ENCODE measurements around the gene ZNF154.

Gene ZNF154

DNA sequence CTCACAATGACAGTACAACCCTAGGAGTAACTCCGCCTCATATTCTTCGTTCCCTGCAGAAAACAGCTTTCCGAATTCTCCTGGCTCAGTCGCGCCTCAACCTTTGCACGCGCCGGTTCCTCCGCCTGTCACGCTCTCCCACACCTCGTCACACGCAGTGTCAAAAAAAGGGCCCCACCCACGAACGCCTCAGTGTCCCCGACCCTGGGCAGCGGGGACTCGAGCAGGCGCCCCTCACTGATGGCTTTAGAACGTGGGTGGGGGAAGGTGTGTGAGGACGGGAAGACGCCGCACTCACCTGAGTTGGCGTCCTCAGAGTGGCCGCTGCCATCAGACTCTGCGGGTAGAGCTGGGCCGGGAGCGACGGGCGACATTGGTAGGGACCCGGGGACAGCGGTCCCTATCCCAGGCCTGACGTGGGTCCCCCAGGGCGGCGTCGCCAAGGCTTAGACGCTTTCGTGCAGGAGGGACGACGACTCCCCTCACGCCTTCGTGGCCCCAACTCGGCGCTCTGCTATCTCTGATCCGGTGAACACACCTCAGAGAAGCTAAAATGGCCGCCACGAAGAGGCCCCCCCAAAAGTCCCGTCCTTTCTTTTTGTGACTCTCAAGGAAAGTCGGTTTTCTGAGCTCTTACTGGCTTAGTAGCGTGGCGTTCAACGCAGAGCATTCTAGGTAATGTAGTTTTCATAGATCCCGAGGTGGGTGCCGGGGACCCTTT lies at the start of gene ZNF154:
TSS of gene ZNF154 (minus strand) at position 564 of the 721 bp plus-strand sequence. CDS start at position 331, 233 bp downstream.
- FAIRE-seq = no peak
- DNase-seq (ENCODE audit: insufficient read length, low spot score) = no peak
- TF ChIP-seq, protein P1, sequence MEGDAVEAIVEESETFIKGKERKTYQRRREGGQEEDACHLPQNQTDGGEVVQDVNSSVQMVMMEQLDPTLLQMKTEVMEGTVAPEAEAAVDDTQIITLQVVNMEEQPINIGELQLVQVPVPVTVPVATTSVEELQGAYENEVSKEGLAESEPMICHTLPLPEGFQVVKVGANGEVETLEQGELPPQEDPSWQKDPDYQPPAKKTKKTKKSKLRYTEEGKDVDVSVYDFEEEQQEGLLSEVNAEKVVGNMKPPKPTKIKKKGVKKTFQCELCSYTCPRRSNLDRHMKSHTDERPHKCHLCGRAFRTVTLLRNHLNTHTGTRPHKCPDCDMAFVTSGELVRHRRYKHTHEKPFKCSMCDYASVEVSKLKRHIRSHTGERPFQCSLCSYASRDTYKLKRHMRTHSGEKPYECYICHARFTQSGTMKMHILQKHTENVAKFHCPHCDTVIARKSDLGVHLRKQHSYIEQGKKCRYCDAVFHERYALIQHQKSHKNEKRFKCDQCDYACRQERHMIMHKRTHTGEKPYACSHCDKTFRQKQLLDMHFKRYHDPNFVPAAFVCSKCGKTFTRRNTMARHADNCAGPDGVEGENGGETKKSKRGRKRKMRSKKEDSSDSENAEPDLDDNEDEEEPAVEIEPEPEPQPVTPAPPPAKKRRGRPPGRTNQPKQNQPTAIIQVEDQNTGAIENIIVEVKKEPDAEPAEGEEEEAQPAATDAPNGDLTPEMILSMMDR (IDR thresholded peaks at IDR 0.05; ENCODE audit: insufficient read depth, missing control alignments) = no peak

- TF ChIP-seq, protein P1 (IDR thresholded peaks at IDR 0.05; ENCODE audit: insufficient read depth, missing control alignments) = no peak
- DNase-seq (ENCODE audit: insufficient read length, low spot score) (no peak), FAIRE-seq (no peak)
Measured at GRCh38 chr19:57757941-57758340, 48.9 kb upstream of the ZNF154 start.

DNA sequence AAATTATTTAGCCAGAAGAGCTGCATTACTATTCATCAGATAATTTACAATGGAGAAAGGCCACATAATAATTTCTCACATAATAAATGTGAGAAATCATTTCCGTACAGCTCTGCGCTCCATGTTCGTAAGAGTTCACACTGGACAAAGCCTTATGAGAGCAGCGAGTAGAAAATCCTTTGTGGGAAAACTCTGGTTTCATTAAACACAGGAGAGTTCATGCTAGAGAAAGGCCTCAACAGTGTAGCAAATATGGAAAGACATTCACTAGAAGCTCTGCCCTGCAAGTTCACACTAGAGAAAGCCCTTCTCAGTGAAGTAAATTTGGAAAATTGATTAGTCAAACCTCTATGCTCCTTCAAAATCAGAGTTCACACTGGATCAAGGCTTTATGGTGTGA lies 46.0 kb upstream of the ZNF154 start:
- no peak for DNase-seq (ENCODE audit: insufficient read length, low spot score)
- FAIRE-seq = no peak
- TF ChIP-seq, protein P1 (IDR thresholded peaks at IDR 0.05; ENCODE audit: insufficient read depth, missing control alignments) = no peak

GRCh38 chr19:57754091-57754673 lies 45.2 kb upstream of the ZNF154 start:
- FAIRE-seq (no peak), DNase-seq (ENCODE audit: insufficient read length, low spot score) (no peak)
- TF ChIP-seq, protein P1 (IDR thresholded peaks at IDR 0.05; ENCODE audit: insufficient read depth, missing control alignments) = no peak

DNA sequence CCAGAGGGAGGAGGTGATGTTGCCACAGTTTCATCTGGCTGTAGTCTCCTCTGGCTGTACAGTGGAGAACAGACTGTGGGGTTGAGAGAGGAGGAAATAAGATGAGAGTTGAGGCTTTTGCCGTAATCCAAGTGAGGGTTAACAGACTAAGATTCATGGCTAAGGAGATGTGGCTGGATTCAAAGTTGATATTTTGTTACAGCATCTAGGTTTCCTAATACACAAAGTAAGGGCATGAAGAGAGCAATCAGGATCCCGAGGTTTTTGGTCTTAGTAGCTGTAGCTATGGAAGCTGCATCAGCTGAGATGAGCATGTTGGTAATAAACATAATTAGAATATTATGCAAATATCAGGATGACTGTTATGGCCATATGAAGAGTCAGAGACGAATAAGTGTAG lies 39.0 kb upstream of the ZNF154 start:
- TF ChIP-seq, protein P1 (IDR thresholded peaks at IDR 0.05; ENCODE audit: insufficient read depth, missing control alignments) = no peak
- FAIRE-seq (no peak), DNase-seq (ENCODE audit: insufficient read length, low spot score) (no peak)

- no peak for FAIRE-seq
- DNase-seq (ENCODE audit: insufficient read length, low spot score) = no peak
- TF ChIP-seq, protein P1 (IDR thresholded peaks at IDR 0.05; ENCODE audit: insufficient read depth, missing control alignments) = no peak
Measured at GRCh38 chr19:57747472-57747807, 38.4 kb upstream of the ZNF154 start.

All from D721Med (cell line).